Ovary (tissue), 9 donors: ENCODE data around the gene DAB2. TPM values are rescaled to one million over a fixed set of nuclear protein-coding genes. Genes with fewer than 3 reads are reported as not detected.

ENCODE experiments used
- DNase-seq, 5 donors: peaks; one replicate each; pipeline ENCODE4 v3.0.0-alpha.2; 2019 to 2020
- H3K27ac ChIP-seq, 2 donors: fragments of 200-600 bp; one replicate each; pipeline versions ENCODE4 v1.5.1 to v1.8.0; 2019 to 2022
- H3K27me3 ChIP-seq: fragments of 200-600 bp; one replicate; pipeline ENCODE4 v1.8.0; 2022
- H3K36me3 ChIP-seq: fragments of 200-600 bp; sonication (generic); one replicate; pipeline ENCODE4 v1.5.1; 2019
- H3K4me1 ChIP-seq: one replicate; pipeline ENCODE4 v1.8.1; 2013; ENCODE audit warnings: mild to moderate bottlenecking, moderate library complexity; ENCODE audit not compliant: insufficient read depth
- H3K4me3 ChIP-seq: fragments of 200-600 bp; sonication (generic); one replicate; pipeline ENCODE4 v1.5.1; 2017
- H3K9me3 ChIP-seq, 2 donors: fragments of 200-600 bp in 1 of 2; sonication (generic) in 1 of 2; one replicate each; pipeline versions ENCODE4 v1.5.1 to v1.8.1; 2013 to 2019; ENCODE audit warnings: mild to moderate bottlenecking in 1 of 2, moderate library complexity in 1 of 2
- EP300 ChIP-seq: sonication (generic); formaldehyde crosslinking; IDR thresholded peaks from one replicate; pipeline ENCODE4 v1.6.1; 2017; ENCODE audit warnings: antibody characterized with exemption
- POLR2A ChIP-seq: fragments of 450-650 bp; IDR thresholded peaks from one replicate; pipeline ENCODE4 v1.6.1; 2017; ENCODE audit warnings: antibody characterized with exemption, mild to moderate bottlenecking, moderate library complexity
- WGBS, 3 donors: extraction: QIAGEN DNeasy Blood & Tissue Kit in 1 of 3; methylation state at CpG; one replicate each; pipeline versions ENCODE4 v1.1.5 to v1.1.7; 2013 to 2017; 5-methylcytosine and 5-hydroxymethylcytosine counted together
- intact Hi-C, 4 donors: fragments of 100-400 bp; cut with DNase I; formaldehyde crosslinking; loops; one replicate each; pipeline versions ENCODE4 v1.11.0 to v1.15.1; 2022 to 2023
- polyA plus RNA-seq, 2 donors: library from polyadenylated mRNA; stranded (reverse); fragments of 200-250 nt in 1 of 2; fragments of 350-450 nt in 1 of 2; fragmentation: Illumina TruSeq in 1 of 2; extraction: RNeasy Lipid Tissue Mini Kit (QIAGEN cat#74804) in 1 of 2; gene quantifications; one replicate each; pipeline ENCODE4 v1.2.3, GENCODE V29; 2013 to 2014
- total RNA-seq, 7 donors: library from RNA; depleted of rRNA in 2 of 7; stranded (reverse); fragments of >200 nt in 2 of 7; fragmentation: NEBNext Ultra II Directional in 3 of 7; extraction: Animal tissue kit (Norgen Biotek cat#: 25700) in 3 of 7; gene quantifications; one replicate each; pipeline versions ENCODE4 v1.1.0 to v1.2.4, GENCODE V29; 2016 to 2023
- TF ChIP-seq, protein P1 (sequence below), 3 donors: fragments of 450-650 bp in 2 of 3; fragments of 200-600 bp in 1 of 3; IDR thresholded peaks; one replicate each; pipeline versions ENCODE4 v1.5.1 to v1.8.0; 2016 to 2022; ENCODE audit warnings: antibody characterized with exemption in 3 of 3, mild to moderate bottlenecking in 1 of 3
- donor health status: DM: no; HTN: no; CAD: no; lungs with moderate emphysema.
- donor health status: DM: no; HTN: no; CAD: no.
- donor health status: Bipolar disorder and iron deficiency.
- donor health status: DM: yes; HTN: yes; CAD: no.
- donor health status: DM: no; HTN: no; CAD: no.
- donor health status: DM: yes; HTN: yes; CAD: no.

Gene DAB2
- total and polyA plus RNA-seq, 9 donors, result 25.0 to 118 (median 38.7) TPM

DNA sequence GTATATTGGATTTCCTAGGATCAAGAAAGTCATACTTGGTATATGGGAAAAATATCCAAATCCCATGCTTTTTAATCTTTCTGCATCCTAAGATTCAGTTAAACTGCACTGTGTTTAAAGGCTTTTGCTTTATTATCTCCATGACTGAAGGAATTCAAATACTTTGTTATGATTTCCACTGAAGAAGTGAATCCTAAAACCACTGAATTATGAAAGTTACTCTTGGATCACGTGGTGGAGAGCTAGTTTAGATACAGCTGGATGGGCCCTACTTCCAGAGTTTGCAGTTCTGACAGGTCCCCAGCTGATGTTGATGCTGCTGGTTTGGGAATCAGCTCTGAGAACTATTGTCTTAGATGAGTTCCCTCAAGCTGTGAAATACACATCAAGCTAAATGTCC is 5.0 kb downstream of the DAB2 start:
- Histone ChIP-seq H3K9me3 (no peaks in the 10 kb centered on the region), H3K27me3 (no peaks in the 10 kb centered on the region), H3K4me1 (peaks cover 29% of the 10 kb centered on the region), H3K4me3 (no peak overlapping the region), H3K27ac (no peak overlapping the region), H3K36me3 (no peaks in the 10 kb centered on the region)
- TF ChIP-seq, protein P1, sequence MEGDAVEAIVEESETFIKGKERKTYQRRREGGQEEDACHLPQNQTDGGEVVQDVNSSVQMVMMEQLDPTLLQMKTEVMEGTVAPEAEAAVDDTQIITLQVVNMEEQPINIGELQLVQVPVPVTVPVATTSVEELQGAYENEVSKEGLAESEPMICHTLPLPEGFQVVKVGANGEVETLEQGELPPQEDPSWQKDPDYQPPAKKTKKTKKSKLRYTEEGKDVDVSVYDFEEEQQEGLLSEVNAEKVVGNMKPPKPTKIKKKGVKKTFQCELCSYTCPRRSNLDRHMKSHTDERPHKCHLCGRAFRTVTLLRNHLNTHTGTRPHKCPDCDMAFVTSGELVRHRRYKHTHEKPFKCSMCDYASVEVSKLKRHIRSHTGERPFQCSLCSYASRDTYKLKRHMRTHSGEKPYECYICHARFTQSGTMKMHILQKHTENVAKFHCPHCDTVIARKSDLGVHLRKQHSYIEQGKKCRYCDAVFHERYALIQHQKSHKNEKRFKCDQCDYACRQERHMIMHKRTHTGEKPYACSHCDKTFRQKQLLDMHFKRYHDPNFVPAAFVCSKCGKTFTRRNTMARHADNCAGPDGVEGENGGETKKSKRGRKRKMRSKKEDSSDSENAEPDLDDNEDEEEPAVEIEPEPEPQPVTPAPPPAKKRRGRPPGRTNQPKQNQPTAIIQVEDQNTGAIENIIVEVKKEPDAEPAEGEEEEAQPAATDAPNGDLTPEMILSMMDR (IDR thresholded peaks at IDR 0.05), result no peak
- TF ChIP-seq POLR2A (no peak), EP300 (no peak)
- no peak for DNase-seq
- intact Hi-C loops, result loop anchor here in 1 of 4 donors (10.0 kb wide), 1 partner anchor 345 kb away; the partner anchor contains the start of gene RICTOR
- WGBS, 3 donors, result 8 to 14% (median 14%) methylated on average over 1 of the region's 1 CpG

- H3K36me3 ChIP-seq, result no peaks in the 10 kb centered on the region
- TF ChIP-seq POLR2A, result no peak
- TF ChIP-seq, protein P1 (IDR thresholded peaks at IDR 0.05), result no peak
- TF ChIP-seq EP300, result no peak
- no peaks in the 10 kb centered on the region for H3K9me3 ChIP-seq
- intact Hi-C loops, result no loop called here
- DNase-seq, result no peak
- H3K27ac ChIP-seq, result no peak overlapping the region
- no peaks in the 10 kb centered on the region for H3K27me3 ChIP-seq
- no peak overlapping the region for H3K4me3 ChIP-seq
- WGBS, 3 donors, result 83 to 93% (median 85%) methylated on average over 3 of the region's 3 CpGs
- H3K4me1 ChIP-seq, result peaks cover 26% of the 10 kb centered on the region
These were observed 6.8 kb downstream of the DAB2 start for GRCh38 chr5:39417979-39418378.

DNA sequence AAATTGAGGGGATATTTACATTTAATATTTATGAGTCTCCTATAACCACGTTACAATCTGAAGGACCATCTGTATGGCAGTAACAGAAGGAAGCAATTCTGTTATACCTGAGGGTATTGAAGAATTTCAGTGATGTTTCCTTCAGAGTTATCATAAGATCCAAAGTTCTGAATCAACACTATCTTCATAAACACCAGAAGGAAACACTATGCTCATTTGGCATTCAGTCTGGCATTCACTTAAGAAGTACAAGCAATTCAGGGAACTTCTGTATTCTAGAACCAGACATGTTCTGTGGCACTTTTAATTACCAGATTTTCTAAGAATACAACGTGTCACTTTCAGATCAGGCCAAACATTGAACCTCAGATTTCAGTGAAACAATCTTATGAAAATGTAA is 9.6 kb downstream of the DAB2 start:
- 65 to 79% (median 73%) methylated on average over 2 of the region's 2 CpGs for WGBS, 3 donors
- Histone ChIP-seq H3K9me3 (no peaks in the 10 kb centered on the region), H3K4me1 (peaks cover 11% of the 10 kb centered on the region), H3K4me3 (no peak overlapping the region), H3K27ac (no peak overlapping the region), H3K36me3 (no peaks in the 10 kb centered on the region), H3K27me3 (no peaks in the 10 kb centered on the region)
- TF ChIP-seq EP300 (no peak), POLR2A (no peak)
- TF ChIP-seq, protein P1 (IDR thresholded peaks at IDR 0.05), result no peak
- DNase-seq, result no peak
- intact Hi-C loops, result no loop called here

DNA sequence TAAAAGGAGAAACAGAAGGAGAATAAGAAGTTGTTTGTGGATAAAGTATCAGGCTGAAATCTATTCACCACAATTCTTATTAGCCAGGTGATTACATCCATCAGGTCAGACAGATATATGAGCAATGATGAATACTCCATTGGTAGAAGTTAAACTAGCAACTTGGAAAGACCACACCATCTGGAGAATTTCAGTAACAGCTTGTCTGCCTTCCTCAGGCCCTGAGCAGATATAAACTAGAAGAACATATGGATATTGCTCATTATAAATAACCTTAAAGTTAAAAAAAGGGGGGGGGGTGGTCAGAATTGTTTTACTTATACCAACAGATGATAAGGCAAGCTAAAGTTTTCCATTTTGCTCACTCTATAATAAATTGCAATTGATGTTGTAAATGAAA is 10.4 kb downstream of the DAB2 start:
- TF ChIP-seq, protein P1 (IDR thresholded peaks at IDR 0.05), result no peak
- no peak for TF ChIP-seq POLR2A
- no peaks in the 10 kb centered on the region for H3K27me3 ChIP-seq
- H3K27ac ChIP-seq, result no peak overlapping the region
- H3K36me3 ChIP-seq, result no peaks in the 10 kb centered on the region
- H3K9me3 ChIP-seq, result no peaks in the 10 kb centered on the region
- intact Hi-C loops, result no loop called here
- H3K4me3 ChIP-seq, result no peak overlapping the region
- H3K4me1 ChIP-seq, result peaks cover 9% of the 10 kb centered on the region
- DNase-seq, result no peak

- Histone ChIP-seq H3K27ac (no peak overlapping the region), H3K4me3 (no peak overlapping the region), H3K36me3 (no peaks in the 10 kb centered on the region), H3K4me1 (peaks cover 7% of the 10 kb centered on the region), H3K27me3 (no peaks in the 10 kb centered on the region), H3K9me3 (no peaks in the 10 kb centered on the region)
- DNase-seq, result no peak
- intact Hi-C loops, result no loop called here
- TF ChIP-seq POLR2A (no peak), EP300 (no peak)
- TF ChIP-seq, protein P1 (IDR thresholded peaks at IDR 0.05), result no peak
These were observed 11.0 kb downstream of the DAB2 start for GRCh38 chr5:39413771-39414170.
